Stimulated activated CD4-positive, alpha-beta T cell treated with anti-CD3 and anti-CD28 coated beads, Interleukin-1b, Interleukin-23, amount 100 ng/mL, for 48 hours (primary cell): Measurements from ENCODE around the gene MIER3.

Source experiments
- DNase-seq: peaks from one replicate; pipeline ENCODE4 v3.0.0-alpha.2; 2020

Gene MIER3

DNA sequence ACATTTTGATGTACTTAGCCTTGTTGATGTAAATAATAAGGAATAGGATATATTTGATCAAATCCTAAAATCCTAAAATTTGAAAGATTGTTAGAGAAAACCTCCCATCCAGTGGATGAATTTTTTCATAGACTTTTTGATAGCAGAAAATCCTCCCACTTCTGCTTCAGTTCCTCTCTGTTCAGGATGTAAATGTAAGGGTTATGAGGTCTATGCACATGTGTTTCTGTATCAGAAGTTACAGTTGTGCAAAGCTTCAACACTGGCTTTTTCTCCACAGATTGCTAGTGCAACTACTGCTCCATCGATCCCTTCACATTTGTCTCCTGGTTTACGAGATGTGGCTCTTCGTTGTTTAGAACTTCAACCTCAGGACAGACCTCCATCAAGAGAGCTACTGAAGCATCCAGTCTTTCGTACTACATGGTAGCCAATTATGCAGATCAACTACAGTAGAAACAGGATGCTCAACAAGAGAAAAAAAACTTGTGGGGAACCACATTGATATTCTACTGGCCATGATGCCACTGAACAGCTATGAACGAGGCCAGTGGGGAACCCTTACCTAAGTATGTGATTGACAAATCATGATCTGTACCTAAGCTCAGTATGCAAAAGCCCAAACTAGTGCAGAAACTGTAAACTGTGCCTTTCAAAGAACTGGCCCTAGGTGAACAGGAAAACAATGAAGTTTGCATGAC, 58.5 kb downstream of the MIER3 start:
- DNase-seq: no peak

DNA sequence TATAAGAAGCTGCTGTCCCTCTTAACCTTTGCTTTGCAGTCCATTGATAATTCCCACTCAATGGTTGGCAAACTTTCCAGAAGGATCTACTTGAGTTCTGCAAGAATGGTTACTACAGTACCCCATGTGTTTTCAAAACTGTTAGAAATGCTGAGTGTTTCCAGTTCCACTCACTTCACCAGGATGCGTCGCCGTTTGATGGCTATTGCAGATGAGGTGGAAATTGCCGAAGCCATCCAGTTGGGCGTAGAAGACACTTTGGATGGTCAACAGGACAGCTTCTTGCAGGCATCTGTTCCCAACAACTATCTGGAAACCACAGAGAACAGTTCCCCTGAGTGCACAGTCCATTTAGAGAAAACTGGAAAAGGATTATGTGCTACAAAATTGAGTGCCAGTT, 70.4 kb downstream of the MIER3 start:
- no peak for DNase-seq

GRCh38 chr5:56876327-56876726, 75.6 kb downstream of the MIER3 start:
- no peak for DNase-seq

GRCh38 chr5:56873056-56873455, 78.9 kb downstream of the MIER3 start:
- DNase-seq: no peak

- DNase-seq: no peak
Measured at GRCh38 chr5:56871777-56872176, 80.1 kb downstream of the MIER3 start.
